Prostate gland (tissue), 2 donors: ENCODE measurements around the gene BLOC1S4.

Experiments
- CTCF ChIP-seq, 4 experiments: fragments of 200-600 bp in 2 of 4; fragments of 450-650 bp in 2 of 4; sonication (generic) in 2 of 4; IDR thresholded peaks; 1 replicate in 3 of 4; 2 replicates in 1 of 4; pipeline ENCODE4 v1.5.1; 2016 to 2019; ENCODE audit warnings: antibody characterized with exemption in 4 of 4, mild to moderate bottlenecking in 2 of 4, moderate library complexity in 2 of 4
- POLR2A ChIP-seq: fragments of 450-650 bp; IDR thresholded peaks from one replicate; pipeline ENCODE4 v1.6.1; 2016; ENCODE audit warnings: antibody characterized with exemption, mild to moderate bottlenecking

- TF ChIP-seq POLR2A, result no peak
- no peak for TF ChIP-seq CTCF (IDR thresholded peaks at IDR 0.05)
These were observed 1.0 kb upstream of the BLOC1S4 start for GRCh38 chr4:6714954-6715353.
